ENCODE measurements around the gene AGER. TPM values are rescaled to one million over a fixed set of nuclear protein-coding genes. Genes with fewer than 3 reads are reported as not detected.

Gene AGER
- total RNA-seq, 2 donors from 2014 or later: 0.94 to 1.4 TPM

GRCh38 chr6:32170294-32170693 is 13.8 kb downstream of the AGER start:
- no peaks in the 10 kb centered on the region for H3K27me3 ChIP-seq
- no peak overlapping the region for H3K4me3 ChIP-seq
- no peak for DNase-seq (ENCODE audit: low spot score)
- H3K36me3 ChIP-seq: peaks cover 49% of the 10 kb centered on the region
- TF ChIP-seq CTCF (IDR thresholded peaks at IDR 0.05): no peak
- peaks cover 0 to 11% of the 10 kb centered on the region in 2 donors for H3K4me1 ChIP-seq
- H3K27ac ChIP-seq: no peak overlapping the region
- no peaks in the 10 kb centered on the region for H3K9me3 ChIP-seq

- peaks cover 53% of the 10 kb centered on the region for H3K36me3 ChIP-seq
- H3K27ac ChIP-seq: no peak overlapping the region
Observed at GRCh38 chr6:32168807-32169591, 15.1 kb downstream of the AGER start.

GRCh38 chr6:32168350-32168749 is 15.7 kb downstream of the AGER start:
- Histone ChIP-seq H3K27ac (no peak overlapping the region), H3K27me3 (no peaks in the 10 kb centered on the region), H3K4me1 (no peaks in the 10 kb centered on the region), H3K4me3 (no peak overlapping the region), H3K36me3 (peaks cover 58% of the 10 kb centered on the region), H3K9me3 (no peaks in the 10 kb centered on the region)
- no peak for DNase-seq (ENCODE audit: low spot score)
- no peak for TF ChIP-seq CTCF (IDR thresholded peaks at IDR 0.05)

More at GRCh38 chr6:32168807-32169591, 15.1 kb downstream of the AGER start:
- Histone ChIP-seq H3K4me1 (no peaks in the 10 kb centered on the region), H3K9me3 (no peaks in the 10 kb centered on the region), H3K4me3 (no peak overlapping the region), H3K27me3 (no peaks in the 10 kb centered on the region)
- no peak for TF ChIP-seq CTCF (IDR thresholded peaks at IDR 0.05)
- DNase-seq (ENCODE audit: low spot score): no peak

- Histone ChIP-seq H3K9me3 (no peaks in the 10 kb centered on the region), H3K27ac (no peak overlapping the region), H3K4me3 (no peak overlapping the region), H3K4me1 (no peaks in the 10 kb centered on the region), H3K36me3 (peaks cover 63% of the 10 kb centered on the region), H3K27me3 (no peaks in the 10 kb centered on the region)
- DNase-seq (ENCODE audit: low spot score): no peak
- TF ChIP-seq CTCF (IDR thresholded peaks at IDR 0.05): no peak
Observed at GRCh38 chr6:32167761-32168262, 16.2 kb downstream of the AGER start.

- no peaks in the 10 kb centered on the region for H3K4me1 ChIP-seq
- no peaks in the 10 kb centered on the region for H3K27me3 ChIP-seq
- H3K9me3 ChIP-seq: no peaks in the 10 kb centered on the region
- no peak overlapping the region for H3K4me3 ChIP-seq
- H3K36me3 ChIP-seq: peaks cover 66% of the 10 kb centered on the region
- no peak for DNase-seq (ENCODE audit: low spot score)
- TF ChIP-seq CTCF (IDR thresholded peaks at IDR 0.05): no peak
- H3K27ac ChIP-seq: no peak overlapping the region
Observed at GRCh38 chr6:32167154-32167760, 16.8 kb downstream of the AGER start.
